Measurements from ENCODE around the gene MLC1.

Gene MLC1

DNA sequence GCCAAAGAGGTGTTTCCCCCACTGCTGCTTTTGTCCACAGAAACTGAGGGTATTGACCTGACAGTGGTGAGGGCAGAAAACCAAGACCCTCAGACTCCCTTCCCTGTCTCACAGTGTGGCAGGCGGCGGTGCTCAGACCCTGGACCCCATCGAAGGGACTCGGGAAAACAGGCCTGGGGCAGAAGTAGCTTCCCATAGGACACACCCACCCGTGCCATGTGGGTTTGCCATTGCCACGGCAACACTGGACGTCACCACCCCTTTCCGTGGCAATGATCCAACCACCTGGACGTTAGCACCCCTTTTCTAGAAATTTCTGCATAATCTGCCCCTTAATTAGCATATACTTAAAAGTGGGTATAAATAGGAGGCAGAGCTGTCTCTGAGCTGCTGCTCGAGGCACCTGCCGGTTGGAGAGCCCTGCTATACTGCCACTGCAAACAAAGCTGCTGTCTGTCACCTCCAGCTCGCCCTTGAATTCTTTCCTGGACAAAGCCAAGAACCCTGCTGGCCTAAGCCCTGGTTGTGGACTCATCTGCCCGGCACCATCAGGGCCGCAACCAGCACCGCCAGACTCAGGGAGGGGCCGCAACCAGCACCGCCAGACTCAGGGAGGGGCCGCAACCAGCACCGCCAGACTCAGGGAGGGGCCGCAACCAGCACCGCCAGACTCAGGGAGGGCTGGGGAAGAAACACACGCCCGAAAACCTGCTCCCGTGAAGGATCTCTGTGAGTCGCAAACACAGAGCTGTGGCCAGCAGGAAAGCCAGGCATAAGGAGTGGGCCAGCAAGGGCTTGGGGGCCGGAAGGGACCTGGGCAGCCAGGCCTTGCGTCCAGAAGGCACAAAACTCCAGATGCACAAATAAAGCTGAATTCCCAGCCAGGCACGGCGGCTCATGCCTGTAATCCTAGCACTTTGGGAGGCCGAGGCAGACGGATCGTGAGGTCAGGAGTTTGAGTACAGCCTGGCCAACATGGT, 10.4 kb downstream of the MLC1 start:
- Mint-ChIP-seq H3K27me3 (ENCODE audit: low read depth) (no peaks in the 10 kb centered on the region), H3K27ac (no peak overlapping the region), H3K4me3 (no peak overlapping the region), H3K36me3 (ENCODE audit: low read depth) (no peaks in the 10 kb centered on the region), H3K4me1 (peaks cover 4% of the 10 kb centered on the region), H3K9me3 (no peaks in the 10 kb centered on the region)
- no peak for TF ChIP-seq CTCF (IDR thresholded peaks at IDR 0.05; ENCODE audit: unreplicated experiment in 3 of 3)

- no peaks in the 10 kb centered on the region for H3K9me3 Mint-ChIP-seq
- no peak overlapping the region for H3K27ac Mint-ChIP-seq
- no peak overlapping the region for H3K4me3 Mint-ChIP-seq
- H3K27me3 Mint-ChIP-seq (ENCODE audit: low read depth) = peaks cover 4% of the 10 kb centered on the region
- TF ChIP-seq CTCF (IDR thresholded peaks at IDR 0.05; ENCODE audit: unreplicated experiment in 3 of 3) = no peak
- H3K36me3 Mint-ChIP-seq (ENCODE audit: low read depth) = no peaks in the 10 kb centered on the region
- H3K4me1 Mint-ChIP-seq = no peaks in the 10 kb centered on the region
These were observed 11.2 kb downstream of the MLC1 start for GRCh38 chr22:50074056-50074455.

- Mint-ChIP-seq H3K27me3 (ENCODE audit: low read depth) (peaks cover 5% of the 10 kb centered on the region), H3K36me3 (ENCODE audit: low read depth) (no peaks in the 10 kb centered on the region), H3K4me1 (no peaks in the 10 kb centered on the region), H3K9me3 (no peaks in the 10 kb centered on the region), H3K4me3 (no peak overlapping the region), H3K27ac (no peak overlapping the region)
- TF ChIP-seq CTCF (IDR thresholded peaks at IDR 0.05; ENCODE audit: unreplicated experiment in 3 of 3) = no peak
These were observed 12.3 kb downstream of the MLC1 start for GRCh38 chr22:50072714-50073538.

GRCh38 chr22:50072167-50072555, 13.1 kb downstream of the MLC1 start:
- H3K27ac Mint-ChIP-seq = no peak overlapping the region
- H3K4me3 Mint-ChIP-seq = no peak overlapping the region
- H3K27me3 Mint-ChIP-seq (ENCODE audit: low read depth) = peaks cover 10% of the 10 kb centered on the region
- no peaks in the 10 kb centered on the region for H3K36me3 Mint-ChIP-seq (ENCODE audit: low read depth)
- H3K4me1 Mint-ChIP-seq = no peaks in the 10 kb centered on the region
- no peaks in the 10 kb centered on the region for H3K9me3 Mint-ChIP-seq
- no peak for TF ChIP-seq CTCF (IDR thresholded peaks at IDR 0.05; ENCODE audit: unreplicated experiment in 3 of 3)

DNA sequence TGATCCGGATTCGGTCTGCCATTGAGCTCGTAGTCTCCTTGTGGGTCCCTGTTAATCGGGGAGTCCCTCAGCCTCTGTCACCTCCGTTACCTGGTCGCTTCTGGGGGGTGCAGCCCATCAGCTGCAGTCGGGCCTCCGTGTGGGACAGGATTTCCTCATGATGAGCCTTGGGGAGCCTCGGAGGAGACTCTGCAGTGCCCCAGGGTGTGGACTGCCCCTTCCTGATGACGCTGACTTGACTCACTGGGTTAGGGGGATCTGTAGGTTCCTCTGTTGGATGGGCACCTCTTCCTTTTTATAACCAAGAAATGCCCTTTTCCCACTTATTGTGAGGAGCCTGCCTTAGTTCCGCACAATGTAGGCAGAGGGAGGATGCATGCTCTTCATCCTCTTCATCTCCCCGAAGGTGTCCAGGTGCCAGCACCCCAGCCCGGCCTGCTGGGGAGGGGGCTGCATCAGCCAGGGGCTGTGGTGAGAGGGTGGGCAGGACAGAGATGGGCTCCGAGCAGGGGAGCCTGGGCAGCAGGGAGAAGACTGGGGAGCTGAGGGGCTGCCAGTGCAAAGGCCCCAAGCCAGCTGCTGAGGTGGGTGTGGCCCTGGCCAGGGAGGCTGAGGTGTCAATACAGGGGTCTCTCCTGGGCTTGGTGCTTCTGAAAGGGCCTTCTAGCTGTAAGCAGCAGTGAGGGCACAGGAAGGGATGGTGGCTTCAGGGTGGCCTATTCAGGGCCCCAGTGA, 13.6 kb downstream of the MLC1 start:
- Mint-ChIP-seq H3K9me3 (no peaks in the 10 kb centered on the region), H3K36me3 (ENCODE audit: low read depth) (no peaks in the 10 kb centered on the region), H3K27me3 (ENCODE audit: low read depth) (peaks cover 14% of the 10 kb centered on the region), H3K27ac (no peak overlapping the region), H3K4me1 (no peaks in the 10 kb centered on the region), H3K4me3 (no peak overlapping the region)
- TF ChIP-seq CTCF (IDR thresholded peaks at IDR 0.05; ENCODE audit: unreplicated experiment in 3 of 3) = no peak
